ENCODE results near the gene GAN. TPM values are rescaled to one million over a fixed set of nuclear protein-coding genes. Genes with fewer than 3 reads are reported as not detected.

The GAN gene
- total RNA-seq, 1 experiment from 2014 or later = 7.9 TPM

DNA sequence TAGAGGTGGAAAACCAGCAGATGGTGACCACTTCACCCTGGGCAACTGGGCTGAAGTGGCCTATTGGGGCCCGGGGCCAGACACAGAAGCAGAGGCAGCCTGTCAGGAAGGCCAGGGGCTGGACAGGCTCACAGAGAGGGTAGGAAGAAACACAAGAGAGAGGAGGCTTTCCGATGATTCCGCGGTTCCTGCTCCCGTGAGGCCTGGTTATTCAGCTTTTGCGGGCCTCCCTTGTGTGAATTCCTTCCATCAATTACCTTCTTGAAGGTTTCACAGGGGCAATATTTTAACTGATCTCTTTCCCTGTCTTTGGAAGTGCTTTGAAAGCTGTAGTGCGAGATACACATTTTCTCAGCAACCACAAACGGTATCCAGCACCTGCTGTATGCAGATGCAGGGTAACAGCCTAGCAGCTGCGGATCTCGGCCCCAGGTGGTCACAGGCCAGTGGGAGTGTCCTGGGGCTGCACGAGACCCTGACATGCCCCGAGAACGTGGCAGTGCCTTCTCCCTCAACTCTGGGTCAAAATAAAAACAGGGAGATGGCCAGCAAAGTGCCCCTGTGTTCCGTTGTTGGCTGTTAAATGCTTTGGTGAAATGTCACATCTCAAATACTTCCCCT lies 118.3 kb downstream of the GAN start:
- Histone ChIP-seq H3K27me3 (no peaks in the 10 kb centered on the region; the same call in 1 of the 2 replicates), H3K4me3 (no peak overlapping the region), H3K36me3 (no peaks in the 10 kb centered on the region), H3K4me1 (no peaks in the 10 kb centered on the region), H3K27ac (no peak overlapping the region), H3K9me3 (replicated peaks) (no peaks in the 10 kb centered on the region)
- DNase-seq = no peak

DNA sequence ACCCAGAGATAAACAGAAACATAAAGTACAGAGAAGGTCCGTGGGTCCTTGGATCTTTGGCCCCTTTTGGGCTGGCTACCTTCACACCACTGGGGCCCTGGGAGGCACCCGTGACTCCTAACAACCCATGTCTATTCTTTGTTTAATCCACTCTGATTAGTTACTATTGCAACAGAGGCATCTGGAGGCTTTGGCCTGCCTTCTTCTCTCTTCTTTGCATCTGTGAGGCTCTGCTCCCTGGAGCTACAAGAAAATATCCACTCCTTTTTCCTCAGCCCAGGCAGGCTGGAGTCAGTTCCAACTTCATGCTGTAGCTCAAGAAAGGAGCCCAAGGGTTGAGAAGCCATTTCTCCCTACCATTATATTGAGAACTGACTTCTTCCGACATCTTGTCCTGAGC lies 120.3 kb downstream of the GAN start:
- Histone ChIP-seq H3K36me3 (no peaks in the 10 kb centered on the region), H3K4me3 (no peak overlapping the region), H3K27me3 (no peaks in the 10 kb centered on the region; the same call in 1 of the 2 replicates), H3K4me1 (0 out of 2 replicates have a peak, but pooled peaks cover 3% of the 10 kb centered on the region), H3K27ac (no peak overlapping the region), H3K9me3 (replicated peaks) (no peaks in the 10 kb centered on the region)
- DNase-seq = no peak

DNA sequence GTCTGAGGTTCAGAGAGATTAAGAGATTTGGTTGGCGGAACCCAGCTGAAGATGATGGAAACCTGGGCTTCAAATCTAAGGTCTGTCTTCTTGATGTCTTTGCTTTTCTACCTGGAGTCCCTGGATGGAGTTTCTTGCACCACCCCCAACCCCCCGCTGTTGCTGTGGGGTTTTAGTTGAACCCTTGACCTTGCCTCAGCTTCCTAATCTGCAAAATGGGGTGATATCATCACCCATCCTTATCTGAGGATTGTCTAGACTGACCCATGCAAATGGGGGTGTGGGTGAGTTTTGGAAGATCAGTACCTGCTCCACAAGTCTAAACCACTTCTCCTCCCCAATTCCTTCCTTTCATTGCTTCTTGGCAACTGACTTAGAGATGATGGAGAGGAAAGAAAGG lies 120.8 kb downstream of the GAN start:
- Histone ChIP-seq H3K4me3 (no peak overlapping the region), H3K9me3 (replicated peaks) (no peaks in the 10 kb centered on the region), H3K27ac (no peak overlapping the region), H3K36me3 (no peaks in the 10 kb centered on the region), H3K4me1 (0 out of 2 replicates have a peak, but pooled peaks cover 3% of the 10 kb centered on the region), H3K27me3 (no peaks in the 10 kb centered on the region; the same call in 1 of the 2 replicates)
- no peak for DNase-seq

DNA sequence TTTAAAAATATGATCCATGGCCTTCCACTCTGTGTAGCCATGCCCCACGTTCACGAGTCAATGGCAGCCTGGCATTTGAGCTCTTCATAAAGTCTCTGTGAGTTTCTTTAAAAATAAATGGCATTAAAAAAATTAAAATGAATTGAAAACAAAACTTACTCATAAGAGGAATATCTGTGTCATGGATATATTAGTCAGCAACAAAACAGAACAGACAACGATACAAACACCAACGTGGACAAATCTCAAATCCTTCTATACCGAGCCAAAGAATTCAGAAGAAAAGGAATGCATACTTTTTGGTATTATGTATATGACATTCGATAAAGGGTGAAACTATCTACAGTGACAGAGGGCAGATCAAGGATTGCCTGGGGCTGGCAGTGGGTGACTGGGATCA lies 121.6 kb downstream of the GAN start:
- no peak overlapping the region for H3K4me3 ChIP-seq
- DNase-seq = no peak
- H3K27me3 ChIP-seq = no peaks in the 10 kb centered on the region; the same call in 1 of the 2 replicates
- no peaks in the 10 kb centered on the region for H3K36me3 ChIP-seq
- 0 out of 2 replicates have a peak, but pooled peaks cover 3% of the 10 kb centered on the region for H3K4me1 ChIP-seq
- H3K9me3 ChIP-seq (replicated peaks) = no peaks in the 10 kb centered on the region
- H3K27ac ChIP-seq = no peak overlapping the region

DNA sequence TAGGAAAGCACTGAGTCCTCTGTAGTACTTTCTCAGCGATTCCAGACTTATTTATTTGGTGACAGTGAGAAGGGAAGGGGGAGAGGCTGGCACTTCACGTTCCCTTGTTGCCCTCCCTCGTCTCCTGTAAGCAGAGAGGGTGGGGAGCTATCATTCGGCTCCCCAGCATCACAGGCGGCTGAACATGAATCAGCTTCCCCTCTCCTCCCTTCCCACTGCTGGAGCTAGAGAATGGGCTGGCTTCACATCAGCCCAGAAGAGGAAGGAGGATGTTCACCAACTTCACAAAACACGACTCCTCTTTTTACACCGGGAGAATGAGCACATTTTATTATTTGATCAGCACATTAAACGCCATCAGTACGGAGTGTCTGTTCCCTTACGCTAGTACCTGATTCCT lies 123.1 kb downstream of the GAN start:
- H3K9me3 ChIP-seq (replicated peaks) = no peaks in the 10 kb centered on the region
- no peak overlapping the region for H3K27ac ChIP-seq
- no peak overlapping the region for H3K4me3 ChIP-seq
- 0 out of 2 replicates have a peak, but pooled peaks cover 3% of the 10 kb centered on the region for H3K4me1 ChIP-seq
- no peaks in the 10 kb centered on the region; the same call in 1 of the 2 replicates for H3K27me3 ChIP-seq
- H3K36me3 ChIP-seq = no peaks in the 10 kb centered on the region
- DNase-seq = no peak

Other genes with a start within 250 kb of the GAN start
- 0.23 and 0.32 TPM in 2 replicates for gene C16orf46, start 237.7 kb upstream of the GAN start, total RNA-seq (2014; rRNA removed; shearing (Covaris generic))
- 54.7 and 56.2 TPM in 2 replicates for gene GCSH, start 218.6 kb upstream of the GAN start, total RNA-seq (2014; rRNA removed; shearing (Covaris generic))
- not detected in 2 replicates for gene BCO1, start 76.3 kb upstream of the GAN start, total RNA-seq (2014; rRNA removed; shearing (Covaris generic))
- 12.2 and 12.9 TPM in 2 replicates for gene CMIP, start 129.8 kb downstream of the GAN start, total RNA-seq (2014; rRNA removed; shearing (Covaris generic))